ENCODE results near the gene SLC25A26. TPM values are rescaled to one million over a fixed set of nuclear protein-coding genes. Genes with fewer than 3 reads are reported as not detected.

Gene SLC25A26
- total RNA-seq, 1 donor from 2014 or later: 18.9 TPM

GRCh38 chr3:66344848-66345578 lies 124.2 kb downstream of the SLC25A26 start:
- Mint-ChIP-seq H3K36me3 (ENCODE audit: low read depth, unreplicated experiment) (peaks cover 7% of the 10 kb centered on the region), H3K27me3 (ENCODE audit: unreplicated experiment) (no peaks in the 10 kb centered on the region), H3K4me3 (ENCODE audit: unreplicated experiment) (no peak overlapping the region), H3K9me3 (ENCODE audit: unreplicated experiment) (no peaks in the 10 kb centered on the region), H3K4me1 (ENCODE audit: unreplicated experiment) (peaks cover 9% of the 10 kb centered on the region), H3K27ac (ENCODE audit: unreplicated experiment) (no peak overlapping the region)
- DNase-seq (ENCODE audit: low spot score): no peak
- TF ChIP-seq CTCF (IDR thresholded peaks at IDR 0.05; ENCODE audit: unreplicated experiment): no peak

GRCh38 chr3:66348704-66349103 lies 127.9 kb downstream of the SLC25A26 start:
- no peak for DNase-seq (ENCODE audit: low spot score)
- Mint-ChIP-seq H3K36me3 (ENCODE audit: low read depth, unreplicated experiment) (peaks cover 7% of the 10 kb centered on the region), H3K27me3 (ENCODE audit: unreplicated experiment) (peaks cover 2% of the 10 kb centered on the region), H3K4me3 (ENCODE audit: unreplicated experiment) (no peak overlapping the region), H3K4me1 (ENCODE audit: unreplicated experiment) (peaks cover 9% of the 10 kb centered on the region), H3K27ac (ENCODE audit: unreplicated experiment) (no peak overlapping the region), H3K9me3 (ENCODE audit: unreplicated experiment) (no peaks in the 10 kb centered on the region)
- TF ChIP-seq CTCF (IDR thresholded peaks at IDR 0.05; ENCODE audit: unreplicated experiment): no peak

GRCh38 chr3:66350601-66351000 lies 129.8 kb downstream of the SLC25A26 start:
- DNase-seq (ENCODE audit: low spot score): no peak

GRCh38 chr3:66353039-66353438 lies 132.2 kb downstream of the SLC25A26 start:
- no peak for TF ChIP-seq CTCF (IDR thresholded peaks at IDR 0.05; ENCODE audit: unreplicated experiment)
- Mint-ChIP-seq H3K27me3 (ENCODE audit: unreplicated experiment) (peaks cover 2% of the 10 kb centered on the region), H3K4me3 (ENCODE audit: unreplicated experiment) (no peak overlapping the region), H3K4me1 (ENCODE audit: unreplicated experiment) (no peaks in the 10 kb centered on the region), H3K27ac (ENCODE audit: unreplicated experiment) (no peak overlapping the region), H3K36me3 (ENCODE audit: low read depth, unreplicated experiment) (no peaks in the 10 kb centered on the region), H3K9me3 (ENCODE audit: unreplicated experiment) (no peaks in the 10 kb centered on the region)
- DNase-seq (ENCODE audit: low spot score): no peak

More at GRCh38 chr3:66350601-66351000, 129.8 kb downstream of the SLC25A26 start:
- H3K27me3 Mint-ChIP-seq (ENCODE audit: unreplicated experiment): peaks cover 2% of the 10 kb centered on the region
- H3K9me3 Mint-ChIP-seq (ENCODE audit: unreplicated experiment): no peaks in the 10 kb centered on the region
- TF ChIP-seq CTCF (IDR thresholded peaks at IDR 0.05; ENCODE audit: unreplicated experiment): no peak
- H3K4me3 Mint-ChIP-seq (ENCODE audit: unreplicated experiment): no peak overlapping the region
- peaks cover 7% of the 10 kb centered on the region for H3K36me3 Mint-ChIP-seq (ENCODE audit: low read depth, unreplicated experiment)
- peaks cover under 1% of the 10 kb centered on the region for H3K4me1 Mint-ChIP-seq (ENCODE audit: unreplicated experiment)
- H3K27ac Mint-ChIP-seq (ENCODE audit: unreplicated experiment): no peak overlapping the region

GRCh38 chr3:66353530-66353929 lies 132.7 kb downstream of the SLC25A26 start:
- Mint-ChIP-seq H3K36me3 (ENCODE audit: low read depth, unreplicated experiment) (no peaks in the 10 kb centered on the region), H3K9me3 (ENCODE audit: unreplicated experiment) (no peaks in the 10 kb centered on the region), H3K27me3 (ENCODE audit: unreplicated experiment) (peaks cover 2% of the 10 kb centered on the region)

More at GRCh38 chr3:66353530-66353929, 132.7 kb downstream of the SLC25A26 start:
- H3K27ac Mint-ChIP-seq (ENCODE audit: unreplicated experiment): no peak overlapping the region
- DNase-seq (ENCODE audit: low spot score): no peak
- H3K4me3 Mint-ChIP-seq (ENCODE audit: unreplicated experiment): no peak overlapping the region
- no peak for TF ChIP-seq CTCF (IDR thresholded peaks at IDR 0.05; ENCODE audit: unreplicated experiment)
- no peaks in the 10 kb centered on the region for H3K4me1 Mint-ChIP-seq (ENCODE audit: unreplicated experiment)

Data from endothelial cell (in vitro differentiated cells).